ENCODE data around the gene PTPRR.

Gene PTPRR

DNA sequence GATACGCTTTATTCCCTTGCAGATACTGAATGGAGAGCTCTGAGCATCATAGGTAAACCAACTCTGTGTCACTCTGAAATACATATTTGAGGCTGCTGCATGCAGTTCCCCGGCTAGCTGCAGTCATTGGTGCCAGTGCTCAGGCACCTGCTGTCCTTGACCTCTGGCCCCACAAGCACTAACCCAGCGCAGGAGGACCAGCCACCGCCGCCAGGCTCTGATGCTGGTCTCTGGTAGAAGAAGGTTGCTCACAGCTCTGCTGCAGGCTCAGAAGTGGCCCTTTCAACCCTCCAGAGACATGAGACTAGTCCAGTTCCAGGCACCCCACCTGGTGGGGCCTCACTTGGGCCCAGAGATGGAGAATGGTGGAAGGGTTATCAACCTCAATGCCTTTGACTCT, 248.8 kb downstream of the PTPRR start:
- DNase-seq (ENCODE audit: low read depth), result no peak
- H3K4me3 ChIP-seq (ENCODE audit: control insufficient read depth, low read depth, low read length), result no peak overlapping the region
- TF ChIP-seq, protein P1, sequence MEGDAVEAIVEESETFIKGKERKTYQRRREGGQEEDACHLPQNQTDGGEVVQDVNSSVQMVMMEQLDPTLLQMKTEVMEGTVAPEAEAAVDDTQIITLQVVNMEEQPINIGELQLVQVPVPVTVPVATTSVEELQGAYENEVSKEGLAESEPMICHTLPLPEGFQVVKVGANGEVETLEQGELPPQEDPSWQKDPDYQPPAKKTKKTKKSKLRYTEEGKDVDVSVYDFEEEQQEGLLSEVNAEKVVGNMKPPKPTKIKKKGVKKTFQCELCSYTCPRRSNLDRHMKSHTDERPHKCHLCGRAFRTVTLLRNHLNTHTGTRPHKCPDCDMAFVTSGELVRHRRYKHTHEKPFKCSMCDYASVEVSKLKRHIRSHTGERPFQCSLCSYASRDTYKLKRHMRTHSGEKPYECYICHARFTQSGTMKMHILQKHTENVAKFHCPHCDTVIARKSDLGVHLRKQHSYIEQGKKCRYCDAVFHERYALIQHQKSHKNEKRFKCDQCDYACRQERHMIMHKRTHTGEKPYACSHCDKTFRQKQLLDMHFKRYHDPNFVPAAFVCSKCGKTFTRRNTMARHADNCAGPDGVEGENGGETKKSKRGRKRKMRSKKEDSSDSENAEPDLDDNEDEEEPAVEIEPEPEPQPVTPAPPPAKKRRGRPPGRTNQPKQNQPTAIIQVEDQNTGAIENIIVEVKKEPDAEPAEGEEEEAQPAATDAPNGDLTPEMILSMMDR (IDR thresholded peaks at IDR 0.05; ENCODE audit: control insufficient read depth, insufficient read depth, low read depth, low read length, missing control alignments), result no peak

DNA sequence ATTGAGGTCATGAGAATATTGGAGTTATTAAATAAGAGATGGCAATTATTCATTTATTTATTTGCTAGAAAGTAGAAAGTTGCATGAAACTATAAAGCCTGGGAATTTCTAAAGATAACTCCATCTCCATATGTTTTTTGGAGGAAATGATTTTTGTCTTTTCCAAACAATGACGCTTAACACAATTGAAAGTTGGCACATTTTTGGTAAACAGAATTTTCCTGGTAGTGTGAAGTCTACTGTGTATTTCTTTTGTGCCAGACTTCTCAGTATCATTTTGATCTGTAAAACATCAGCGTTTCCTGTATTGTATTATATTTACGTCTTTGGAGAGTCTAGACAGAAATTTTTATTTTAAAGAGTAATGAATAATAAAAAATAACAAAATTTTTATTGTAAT, 249.6 kb downstream of the PTPRR start:
- TF ChIP-seq, protein P1 (IDR thresholded peaks at IDR 0.05; ENCODE audit: control insufficient read depth, insufficient read depth, low read depth, low read length, missing control alignments), result no peak
- DNase-seq (ENCODE audit: low read depth), result no peak
- no peak overlapping the region for H3K4me3 ChIP-seq (ENCODE audit: control insufficient read depth, low read depth, low read length)

DNA sequence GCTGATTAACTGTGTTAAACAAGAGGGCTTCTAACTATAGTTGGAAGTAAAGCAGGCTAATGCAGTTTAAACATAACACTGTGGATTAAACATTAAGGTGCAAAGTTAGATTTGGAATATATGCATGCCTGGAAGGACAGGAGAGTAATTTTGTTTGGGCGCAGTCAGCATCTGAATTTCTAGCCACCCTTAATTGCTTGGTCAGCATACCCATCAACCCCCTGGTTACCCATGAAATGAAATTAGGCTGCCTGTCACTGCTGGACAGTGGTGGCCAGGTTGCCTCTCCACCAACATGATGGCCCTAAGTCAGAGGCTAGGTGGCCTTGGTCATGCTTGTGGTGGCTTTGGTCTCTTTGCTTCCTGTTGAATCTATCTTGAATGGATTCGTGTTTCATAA, 253.3 kb downstream of the PTPRR start:
- no peak for DNase-seq (ENCODE audit: low read depth)
- TF ChIP-seq, protein P1 (IDR thresholded peaks at IDR 0.05; ENCODE audit: control insufficient read depth, insufficient read depth, low read depth, low read length, missing control alignments), result no peak
- no peak overlapping the region for H3K4me3 ChIP-seq (ENCODE audit: control insufficient read depth, low read depth, low read length)

DNA sequence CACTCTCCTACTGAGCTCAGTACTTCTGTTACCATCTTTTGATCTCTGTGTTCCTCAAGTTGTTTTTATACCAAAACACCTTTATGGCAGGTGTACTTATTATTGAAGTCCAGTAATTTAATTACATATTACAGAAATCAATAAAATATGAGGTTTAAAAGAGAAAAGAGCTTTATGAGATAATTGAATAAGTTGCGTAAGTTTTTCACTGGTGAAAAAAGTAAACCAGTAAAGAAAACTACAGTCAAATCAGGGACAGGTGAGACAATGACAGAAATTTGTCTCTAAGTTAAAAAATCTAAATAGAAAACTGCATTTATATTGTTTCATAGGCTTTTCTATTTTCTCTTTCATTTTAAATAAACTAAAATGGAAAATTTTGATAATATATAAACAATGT, 254.2 kb downstream of the PTPRR start:
- TF ChIP-seq, protein P1 (IDR thresholded peaks at IDR 0.05; ENCODE audit: control insufficient read depth, insufficient read depth, low read depth, low read length, missing control alignments), result no peak
- no peak for DNase-seq (ENCODE audit: low read depth)
- H3K4me3 ChIP-seq (ENCODE audit: control insufficient read depth, low read depth, low read length), result no peak overlapping the region

DNA sequence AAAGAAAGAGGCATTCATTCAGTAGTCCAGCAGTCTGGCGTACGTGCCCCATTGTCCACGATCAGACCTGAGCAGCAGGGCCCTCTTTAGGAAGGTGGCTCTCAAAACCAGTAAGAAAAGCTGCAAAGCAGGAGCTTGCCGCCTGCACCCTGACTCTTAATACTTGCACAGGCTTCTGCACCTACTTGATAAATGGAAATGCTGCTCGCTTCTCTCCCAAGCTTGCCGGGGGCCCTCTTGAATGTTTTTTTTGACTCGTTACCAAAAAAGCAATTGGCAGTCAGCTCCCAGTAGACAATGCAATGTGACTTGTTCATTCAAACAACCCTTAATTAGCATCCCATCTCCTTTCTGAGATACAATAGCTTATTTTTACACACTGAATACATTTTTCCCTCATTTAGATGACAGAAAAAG, 256.1 kb downstream of the PTPRR start:
- TF ChIP-seq, protein P1 (IDR thresholded peaks at IDR 0.05; ENCODE audit: control insufficient read depth, insufficient read depth, low read depth, low read length, missing control alignments), result no peak
- H3K4me3 ChIP-seq (ENCODE audit: control insufficient read depth, low read depth, low read length), result no peak overlapping the region
- no peak for DNase-seq (ENCODE audit: low read depth)

DNA sequence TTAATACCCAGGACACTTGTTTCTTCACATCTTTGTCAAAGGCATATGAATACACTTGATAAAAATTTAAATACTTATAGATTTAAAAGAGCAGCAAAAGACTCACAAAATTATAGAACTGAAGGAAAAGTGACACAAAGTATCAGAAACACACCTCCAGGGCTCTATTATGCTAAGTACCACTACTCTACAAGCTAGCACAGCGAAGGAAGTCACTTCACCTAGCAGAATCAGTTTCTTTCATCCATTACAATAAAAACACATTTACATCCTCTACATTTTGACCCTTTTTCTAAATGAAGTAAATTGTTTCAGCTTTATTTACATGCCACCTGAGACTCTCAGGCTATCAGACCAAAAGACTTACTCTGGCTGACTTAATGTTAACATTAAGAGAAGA, 256.7 kb downstream of the PTPRR start:
- TF ChIP-seq, protein P1 (IDR thresholded peaks at IDR 0.05; ENCODE audit: control insufficient read depth, insufficient read depth, low read depth, low read length, missing control alignments), result no peak
- no peak overlapping the region for H3K4me3 ChIP-seq (ENCODE audit: control insufficient read depth, low read depth, low read length)
- no peak for DNase-seq (ENCODE audit: low read depth)

Data from AG09309 (cell line).